Stimulated activated CD8-positive, alpha-beta memory T cell treated with anti-CD3 and anti-CD28 coated beads, Interleukin-4, amount 100 ng/mL, for 24 hours (primary cell): ENCODE data around the gene LY86.
"Not testable (repeated sequence)": the region's sequence is repeated elsewhere in the genome, so short reads cannot be mapped to it uniquely, and the experiment has no call there.

Source experiments
- DNase-seq: peaks from one replicate; pipeline ENCODE4 v3.0.0-alpha.2; 2020; ENCODE audit warnings: low read depth

The LY86 gene

GRCh38 chr6:6596529-6597328 lies 8.2 kb downstream of the LY86 start:
- DNase-seq = no peak

GRCh38 chr6:6597682-6598081 lies 9.2 kb downstream of the LY86 start:
- no peak for DNase-seq

GRCh38 chr6:6599468-6599873 lies 11.0 kb downstream of the LY86 start:
- DNase-seq = no peak

GRCh38 chr6:6600875-6601274 lies 12.4 kb downstream of the LY86 start:
- DNase-seq = no peak

- DNase-seq = no peak
These were observed 13.7 kb downstream of the LY86 start for GRCh38 chr6:6602262-6602661.

- no peak for DNase-seq
These were observed 14.8 kb downstream of the LY86 start for GRCh38 chr6:6603317-6603716.

- no peak for DNase-seq
These were observed 15.5 kb downstream of the LY86 start for GRCh38 chr6:6604015-6604414.

GRCh38 chr6:6604566-6604965 lies 16.0 kb downstream of the LY86 start:
- no peak for DNase-seq

- DNase-seq = no peak
These were observed 17.4 kb downstream of the LY86 start for GRCh38 chr6:6605873-6606272.

GRCh38 chr6:6606391-6607030 lies 18.0 kb downstream of the LY86 start:
- not testable (repeated sequence) for DNase-seq

GRCh38 chr6:6609450-6609849 lies 20.9 kb downstream of the LY86 start:
- no peak for DNase-seq

GRCh38 chr6:6610031-6610591 lies 21.6 kb downstream of the LY86 start:
- DNase-seq = no peak

GRCh38 chr6:6611486-6611885 lies 23.0 kb downstream of the LY86 start:
- DNase-seq = no peak

- no peak for DNase-seq
These were observed 23.8 kb downstream of the LY86 start for GRCh38 chr6:6612308-6612707.

GRCh38 chr6:6613103-6613718 lies 24.7 kb downstream of the LY86 start:
- not testable (repeated sequence) for DNase-seq

GRCh38 chr6:6614096-6614982 lies 25.8 kb downstream of the LY86 start:
- DNase-seq = no peak

GRCh38 chr6:6614983-6615349 lies 26.4 kb downstream of the LY86 start:
- DNase-seq = no peak

- DNase-seq = no peak
These were observed 28.1 kb downstream of the LY86 start for GRCh38 chr6:6616656-6617055.

GRCh38 chr6:6619021-6619794 lies 30.7 kb downstream of the LY86 start:
- DNase-seq = no peak

- no peak for DNase-seq
These were observed 32.4 kb downstream of the LY86 start for GRCh38 chr6:6620766-6621425.

- DNase-seq = no peak
These were observed 34.0 kb downstream of the LY86 start for GRCh38 chr6:6622501-6622900.
